HuH-7.5 (cell line): Measurements from ENCODE around the gene RO60.
"Not testable (repeated sequence)": the region's sequence is repeated elsewhere in the genome, so short reads cannot be mapped to it uniquely, and the experiment has no call there.

ENCODE experiments used
- DNase-seq: peaks from one replicate; pipeline ENCODE4 v3.0.0; 2011; ENCODE audit warnings: low spot score

Gene RO60

DNA sequence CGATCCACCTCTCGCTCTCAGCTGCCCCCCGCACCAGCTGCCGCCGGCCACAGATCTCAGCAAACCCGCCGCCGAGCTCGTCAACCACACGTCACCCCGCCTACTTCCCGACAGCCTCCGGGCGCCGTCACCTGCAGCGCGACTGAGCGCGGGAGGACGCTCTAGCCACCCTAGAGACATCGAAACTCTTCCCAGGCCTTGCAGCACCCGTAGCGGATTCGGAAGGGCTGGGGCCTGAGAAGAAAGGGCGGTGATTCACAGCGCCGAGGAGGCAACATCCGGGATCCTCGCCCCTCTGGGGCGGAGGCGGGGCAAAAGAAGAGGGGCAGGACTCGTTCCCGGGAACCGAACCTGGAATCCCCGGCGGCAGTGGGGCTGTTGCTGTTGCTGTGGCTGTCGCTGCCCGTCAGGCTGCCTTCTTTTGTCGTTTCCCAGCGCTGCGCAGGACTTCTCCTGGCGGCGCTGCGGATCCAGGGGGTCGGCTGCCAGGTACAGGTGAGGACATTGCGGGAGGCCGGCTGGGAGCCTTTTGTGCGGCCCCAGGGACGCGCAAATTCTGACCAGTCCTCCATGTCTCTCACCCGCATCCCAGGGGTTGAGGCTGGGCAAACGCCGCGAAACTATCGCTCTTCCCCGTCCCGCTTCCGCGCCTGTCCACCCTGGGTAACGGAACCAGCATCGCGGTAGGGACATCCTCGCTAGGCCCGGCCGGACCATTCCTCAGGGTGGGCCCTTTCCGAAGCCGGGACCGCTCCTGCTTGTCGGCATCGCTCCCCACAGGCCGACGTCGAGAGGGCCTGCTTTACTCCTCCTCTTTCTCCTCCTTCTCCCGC, at the start of gene RO60, which contains the start of gene UCHL5:
RO60 (plus strand) TSS at position 331 of the 833 bp plus-strand sequence. CDS start 9,443 bp downstream, outside the sequence.
UCHL5 (minus strand) TSS at position 79 of the 833 bp plus-strand sequence. CDS start 100 bp downstream, outside the sequence.
- DNase-seq, result peak; percentile 71

DNA sequence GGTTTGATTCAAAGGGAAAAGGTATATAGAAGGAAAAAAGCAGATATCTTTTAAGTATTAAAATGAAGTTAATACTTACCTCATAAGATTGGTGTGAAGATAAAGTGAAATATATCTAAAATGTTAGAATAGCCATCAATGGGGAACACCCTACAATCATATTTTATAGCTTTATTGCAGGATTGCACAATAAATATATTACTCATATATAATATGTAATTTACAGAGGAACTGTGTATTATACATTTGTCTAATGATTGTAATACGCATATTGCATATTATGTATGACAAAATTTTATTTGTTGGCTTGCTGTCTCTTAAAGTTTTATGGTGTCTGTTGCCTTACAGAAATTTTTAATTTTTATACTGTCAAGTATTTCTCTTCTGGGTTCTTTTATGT, 48.0 kb upstream of the RO60 start:
- no peak for DNase-seq

DNA sequence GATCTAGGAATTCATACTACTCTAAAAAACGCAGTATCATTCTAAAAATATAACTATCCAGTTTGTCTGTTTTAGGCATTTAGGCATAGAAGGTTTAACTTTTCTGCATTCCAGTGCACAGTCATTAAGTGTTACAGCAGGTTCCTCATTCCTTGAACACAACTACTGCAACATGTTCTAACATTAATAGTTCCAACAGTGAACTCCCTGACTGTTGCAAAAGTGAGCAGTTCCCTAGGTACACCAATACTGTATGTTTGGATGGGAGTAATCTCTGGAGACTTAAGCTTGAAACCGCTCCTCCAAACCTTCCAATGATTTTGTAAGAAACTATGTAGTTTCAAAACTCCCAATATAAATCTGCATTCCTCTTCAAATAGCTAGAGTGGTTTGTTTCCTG, 46.4 kb upstream of the RO60 start:
- no peak for DNase-seq

DNA sequence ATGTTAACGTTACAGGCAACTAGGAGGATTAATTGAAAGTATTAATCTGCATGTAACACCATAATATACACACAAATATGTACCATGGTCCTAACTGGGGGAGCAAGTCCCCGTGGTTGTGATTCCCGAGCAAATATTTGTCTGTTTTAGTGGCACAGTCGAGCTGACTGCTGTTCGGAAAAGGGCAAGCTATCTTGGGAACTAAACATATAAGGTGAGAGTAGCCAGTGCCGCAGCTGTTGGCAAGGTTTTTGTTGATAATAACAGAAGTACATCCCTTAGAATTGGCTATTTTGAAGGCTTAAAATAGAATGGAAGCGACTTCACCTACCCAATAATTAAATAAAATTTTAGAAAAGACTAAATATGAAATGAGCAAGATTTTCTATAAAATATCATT, 45.7 kb upstream of the RO60 start:
- no peak for DNase-seq

DNA sequence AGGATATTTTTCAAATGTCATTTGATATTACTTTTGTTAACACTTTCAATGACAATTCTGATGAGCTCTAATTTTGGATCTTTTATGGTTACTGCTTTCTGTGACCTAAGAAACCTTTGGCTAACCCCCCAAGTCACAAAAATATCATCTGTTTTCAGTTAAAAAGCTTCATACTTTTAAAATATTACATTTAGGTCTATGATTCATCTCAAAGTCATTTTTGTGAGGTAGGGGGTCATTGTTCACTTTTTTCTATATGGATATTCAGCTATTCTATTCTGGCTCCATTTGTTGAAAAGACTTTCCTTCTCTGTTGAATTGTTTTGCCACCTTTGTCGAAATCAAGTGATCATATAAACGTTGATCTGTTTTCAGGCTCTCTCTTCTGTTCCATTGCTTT, 45.0 kb upstream of the RO60 start:
- no peak for DNase-seq

DNA sequence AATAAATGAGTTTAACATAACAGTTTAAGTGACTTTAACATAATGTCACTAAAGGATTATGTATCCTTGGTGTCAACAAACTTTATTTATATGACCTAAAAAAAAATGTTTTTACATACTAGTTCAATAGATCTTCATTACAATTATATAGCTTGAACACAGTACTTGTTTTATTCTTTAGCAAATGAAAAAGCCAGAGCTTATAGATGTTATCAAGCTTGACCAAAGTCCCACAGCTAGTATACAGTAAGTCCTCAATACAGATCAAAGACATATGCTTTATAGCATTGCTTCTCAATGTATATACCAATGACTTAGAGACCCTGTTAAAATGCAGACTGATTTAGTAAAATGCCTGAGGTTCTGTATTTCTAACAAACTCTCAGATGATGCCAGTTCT, 42.6 kb upstream of the RO60 start:
- no peak for DNase-seq

DNA sequence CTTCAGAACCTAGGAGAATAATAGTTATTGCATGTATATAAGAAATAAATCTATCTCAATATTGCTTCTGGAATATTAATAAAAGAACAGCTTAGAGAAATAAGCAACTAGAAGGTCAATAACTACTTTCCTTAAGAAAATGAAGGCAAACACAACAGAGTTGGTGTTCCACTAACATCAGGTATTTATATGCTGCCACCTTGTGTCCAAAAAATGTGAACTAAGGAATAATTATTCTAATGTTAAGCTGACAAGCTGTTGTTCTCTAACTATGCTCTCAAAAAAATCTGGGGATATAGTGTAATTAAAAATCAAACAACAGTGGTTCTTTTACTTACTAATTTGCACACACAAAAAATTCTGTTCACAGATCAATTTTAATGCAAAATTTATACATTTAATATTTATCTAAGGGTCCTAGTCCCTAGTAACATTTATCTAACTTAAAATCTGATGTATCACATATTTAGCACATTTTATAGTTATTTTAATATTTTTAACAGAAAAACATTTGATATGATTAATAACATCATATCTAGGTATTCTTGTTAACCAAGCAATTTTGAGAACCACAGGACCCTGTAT, 39.9 kb upstream of the RO60 start:
- DNase-seq, result no peak

DNA sequence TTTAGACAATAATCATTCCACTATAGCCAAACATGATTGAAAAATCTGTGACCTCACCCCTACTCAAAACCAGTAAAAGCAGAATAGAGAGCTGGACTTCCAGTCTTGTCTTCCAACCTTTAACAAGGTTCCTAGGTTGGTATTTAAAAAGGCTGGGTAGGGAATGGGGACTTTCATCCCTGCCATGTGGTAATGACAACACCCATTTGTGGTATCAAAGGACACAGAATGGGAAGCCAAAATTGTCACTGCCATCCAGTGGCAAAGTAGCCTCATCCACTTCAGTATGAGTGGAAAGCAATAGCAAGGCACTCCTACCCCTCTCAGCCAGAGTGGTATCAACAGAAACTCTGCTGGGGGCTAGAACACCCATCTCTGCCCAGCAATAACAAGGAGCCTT, 34.2 kb upstream of the RO60 start:
- DNase-seq, result no peak

DNA sequence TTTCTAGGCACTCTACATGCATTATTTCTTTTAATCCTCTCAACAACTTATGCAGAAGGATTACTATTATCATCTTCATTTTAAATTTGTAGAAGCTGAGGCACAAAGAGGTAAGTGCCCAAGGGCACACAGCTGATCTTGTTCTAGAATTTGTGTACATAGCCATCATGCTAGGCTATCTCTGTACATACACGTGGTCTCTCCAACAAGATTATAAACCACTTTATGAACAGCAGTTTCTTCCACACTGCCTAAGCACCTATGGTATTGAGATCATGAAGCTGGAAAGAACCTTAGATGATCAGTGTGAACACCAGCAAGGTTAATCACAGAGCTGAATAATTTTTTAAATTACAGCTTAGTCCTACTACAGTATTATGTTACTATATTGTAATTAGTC, 29.1 kb upstream of the RO60 start:
- no peak for DNase-seq

DNA sequence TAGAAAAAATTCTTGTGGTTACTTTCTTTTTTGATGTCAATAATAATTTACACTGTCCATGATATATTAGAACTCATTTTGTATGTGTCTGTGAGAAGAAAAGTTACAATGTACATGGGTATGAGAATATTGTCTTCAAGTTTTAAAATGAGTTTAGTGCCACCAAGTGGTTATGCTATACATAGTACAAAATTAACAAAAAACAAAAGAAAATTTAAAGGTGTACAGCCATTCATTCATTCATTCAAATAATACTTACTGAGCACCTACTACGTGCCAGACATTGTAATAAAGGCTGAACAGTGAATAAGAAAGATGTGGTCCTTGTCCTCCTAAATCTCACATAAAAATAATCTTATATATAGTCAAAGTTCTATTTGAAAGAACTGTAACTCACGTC, 28.0 kb upstream of the RO60 start:
- no peak for DNase-seq

DNA sequence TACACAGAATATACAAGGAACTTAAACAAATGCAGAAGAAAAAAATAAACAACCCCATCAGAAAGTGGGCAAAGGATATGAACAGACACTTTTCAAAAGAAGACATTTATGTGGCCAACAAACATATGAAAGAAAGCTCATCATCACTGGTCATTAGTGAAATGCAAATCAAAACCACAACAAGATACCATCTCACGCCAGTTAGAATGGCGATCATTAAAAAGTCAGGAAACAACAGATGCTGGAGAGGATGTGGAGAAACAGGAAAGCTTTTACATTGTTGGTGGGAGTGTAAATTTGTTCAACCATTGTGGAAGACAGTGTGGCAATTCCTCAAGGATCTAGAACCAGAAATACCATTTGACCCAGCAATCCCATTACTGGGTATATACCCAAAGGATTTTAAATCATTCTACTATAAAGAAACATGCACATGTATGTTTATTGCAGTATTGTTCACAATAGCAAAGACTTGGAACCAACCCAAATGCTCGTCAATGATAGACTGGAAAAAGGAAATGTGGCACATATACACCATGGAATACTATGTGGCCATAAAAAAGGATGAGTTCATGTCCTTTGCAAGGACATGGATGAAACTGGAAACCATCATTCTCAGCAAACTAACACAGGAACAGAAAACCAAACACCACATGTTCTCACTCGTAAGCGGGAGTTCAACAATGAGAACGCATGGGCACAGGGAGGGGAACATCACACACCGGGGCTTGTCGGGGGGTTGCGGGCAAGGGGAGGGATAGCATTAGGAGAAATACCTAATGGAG, 26.6 kb upstream of the RO60 start:
- DNase-seq, result not testable (repeated sequence)

DNA sequence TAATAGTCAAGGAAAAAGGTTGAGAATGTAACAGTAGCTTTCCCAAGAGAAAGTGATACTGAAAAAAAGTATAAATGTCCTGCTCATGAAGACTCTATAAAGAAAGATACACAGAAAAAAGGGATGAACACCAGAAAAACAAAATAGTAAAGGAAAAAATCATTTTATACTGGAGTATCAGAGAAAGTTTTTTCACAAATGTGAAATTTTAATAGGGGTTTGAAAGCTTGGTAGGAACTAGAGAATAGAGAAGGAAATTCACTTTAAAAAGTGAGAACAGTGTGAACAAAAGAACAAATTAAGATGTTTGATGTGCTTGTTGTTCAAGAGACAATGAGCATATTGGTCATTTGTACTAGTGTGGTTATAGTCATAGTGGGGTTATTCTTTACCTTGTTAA, 25.8 kb upstream of the RO60 start:
- DNase-seq, result no peak

DNA sequence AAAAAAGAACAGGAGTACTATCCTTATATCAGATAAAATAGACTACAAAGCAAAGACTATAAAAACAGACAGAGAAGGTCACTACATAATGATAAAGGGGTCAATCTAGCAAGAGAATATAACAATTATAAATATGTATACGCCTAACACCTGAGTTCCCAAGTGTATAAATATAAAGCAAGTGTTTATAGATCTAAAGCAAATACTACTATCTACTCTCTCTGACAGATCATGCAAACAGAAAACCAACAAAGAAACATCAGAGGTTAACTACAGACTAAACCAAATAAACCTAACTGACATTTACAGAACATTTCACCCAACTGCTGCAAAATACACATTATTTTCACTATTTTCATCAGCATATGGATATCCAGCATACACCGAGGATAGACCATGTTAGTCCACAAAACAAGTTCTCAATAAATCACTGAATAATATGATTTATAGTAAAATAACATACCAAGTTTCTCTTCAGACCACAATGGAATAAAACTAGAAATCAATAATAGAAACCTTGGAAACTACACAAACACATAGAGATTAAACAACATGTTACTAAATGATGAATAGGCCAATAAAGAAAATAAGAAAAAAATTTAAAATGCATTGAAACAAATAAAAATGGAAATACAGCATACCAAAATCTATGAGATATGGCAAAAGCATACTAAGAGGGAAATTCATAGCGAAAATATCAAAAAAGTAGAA, 22.9 kb upstream of the RO60 start:
- DNase-seq, result no peak

DNA sequence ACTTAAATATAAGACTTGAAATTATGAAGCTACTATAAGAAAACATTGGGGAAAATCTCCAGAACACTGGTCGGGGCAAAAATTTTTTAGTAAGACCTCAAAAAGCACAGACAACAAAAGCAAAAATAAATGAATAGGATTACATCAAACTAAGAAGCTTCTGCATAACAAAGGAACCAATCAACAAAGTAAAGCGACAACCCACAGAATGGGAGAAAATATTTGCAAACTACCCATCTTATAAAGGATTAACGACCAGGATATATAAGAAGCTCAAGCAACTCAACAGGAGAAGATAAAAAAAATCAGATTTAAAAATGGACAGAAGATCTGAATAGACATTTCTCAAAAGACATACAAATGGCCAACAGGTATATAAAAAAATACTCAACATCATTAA, 19.4 kb upstream of the RO60 start:
- DNase-seq, result no peak

DNA sequence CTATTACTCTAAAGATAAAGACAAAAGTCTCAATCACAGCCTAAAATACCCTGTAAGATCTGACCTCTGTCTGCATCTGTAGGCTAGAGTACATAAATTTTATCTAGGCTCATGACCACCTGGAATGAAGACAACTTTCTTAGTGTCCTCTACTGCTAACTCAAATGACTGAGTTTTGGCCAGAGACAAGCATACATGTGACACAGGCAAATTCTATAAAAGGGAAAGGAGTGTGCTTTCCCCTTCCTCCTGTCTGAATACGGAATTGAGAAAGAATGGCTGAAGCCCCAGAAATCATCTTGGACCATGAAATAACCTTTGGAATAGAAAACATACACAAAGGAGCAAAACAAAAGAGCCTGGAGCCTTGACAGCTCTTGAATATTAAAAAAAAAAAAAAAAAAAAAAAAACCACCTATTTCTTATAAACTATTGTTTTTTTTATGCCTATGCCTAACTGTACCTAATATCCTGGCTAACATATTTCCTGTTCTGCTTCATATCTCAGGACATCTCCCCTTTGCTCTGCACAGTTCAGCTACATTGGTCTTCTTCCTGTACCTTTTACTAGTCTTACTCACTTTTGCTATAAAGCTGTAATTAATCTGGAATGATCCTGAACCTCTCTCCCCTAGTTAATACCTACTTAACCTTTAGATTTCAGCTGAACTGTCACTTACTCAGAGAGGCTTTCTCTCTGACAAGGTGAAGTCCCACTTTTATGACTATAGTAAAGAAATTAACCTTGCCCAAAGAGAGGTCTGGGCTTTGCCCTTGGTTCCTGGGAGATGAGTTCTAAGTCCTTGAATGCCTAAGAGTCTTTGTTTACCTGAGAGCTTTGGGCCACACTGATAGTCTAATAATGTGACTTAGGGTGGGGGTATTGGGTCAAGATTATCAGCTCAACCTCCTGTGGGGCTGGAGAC, 16.4 kb upstream of the RO60 start:
- DNase-seq, result no peak

DNA sequence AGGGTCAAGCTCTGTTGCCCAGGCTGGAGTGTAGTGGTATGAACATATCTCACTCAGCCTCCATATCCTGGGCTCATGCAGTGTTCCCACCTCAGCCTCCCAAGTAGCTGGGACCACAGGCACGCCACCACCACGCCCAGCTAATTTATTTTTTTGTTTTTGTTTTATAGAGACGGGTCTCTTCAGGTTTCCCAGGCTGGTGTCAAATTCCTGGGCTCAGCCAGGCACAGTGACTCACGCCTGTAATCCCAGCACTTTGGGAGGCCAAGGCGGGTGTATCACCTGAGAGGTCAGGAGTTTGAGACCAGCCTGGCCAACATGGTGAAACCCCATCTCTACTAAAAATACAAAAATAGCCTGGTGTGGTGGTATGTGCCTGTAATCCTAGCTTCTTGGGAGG, 10.5 kb upstream of the RO60 start:
- DNase-seq, result not testable (repeated sequence)

DNA sequence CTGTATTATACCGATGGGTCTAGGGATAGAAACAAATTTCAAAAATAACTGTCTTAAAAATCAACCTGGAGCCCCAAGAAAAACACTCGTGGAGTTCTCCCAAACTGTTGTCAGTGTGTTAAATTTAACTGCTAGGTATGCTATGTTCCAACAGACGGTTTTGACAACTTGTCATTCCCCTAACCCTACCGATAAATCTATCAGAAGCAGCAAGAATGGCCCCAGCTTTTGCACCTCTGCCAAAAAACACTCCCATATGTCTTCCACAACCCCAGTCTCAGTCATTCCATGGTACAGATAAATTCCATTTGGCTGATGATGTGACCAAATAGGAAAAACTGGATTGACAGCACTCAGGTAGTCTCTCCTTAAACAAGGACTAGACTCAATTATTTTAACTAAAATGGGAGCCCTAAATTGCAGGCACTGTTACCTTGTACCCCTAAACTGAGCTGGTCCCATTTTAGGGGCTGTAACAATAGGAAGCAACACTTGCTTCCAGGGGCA, 5.2 kb upstream of the RO60 start:
- no peak for DNase-seq

DNA sequence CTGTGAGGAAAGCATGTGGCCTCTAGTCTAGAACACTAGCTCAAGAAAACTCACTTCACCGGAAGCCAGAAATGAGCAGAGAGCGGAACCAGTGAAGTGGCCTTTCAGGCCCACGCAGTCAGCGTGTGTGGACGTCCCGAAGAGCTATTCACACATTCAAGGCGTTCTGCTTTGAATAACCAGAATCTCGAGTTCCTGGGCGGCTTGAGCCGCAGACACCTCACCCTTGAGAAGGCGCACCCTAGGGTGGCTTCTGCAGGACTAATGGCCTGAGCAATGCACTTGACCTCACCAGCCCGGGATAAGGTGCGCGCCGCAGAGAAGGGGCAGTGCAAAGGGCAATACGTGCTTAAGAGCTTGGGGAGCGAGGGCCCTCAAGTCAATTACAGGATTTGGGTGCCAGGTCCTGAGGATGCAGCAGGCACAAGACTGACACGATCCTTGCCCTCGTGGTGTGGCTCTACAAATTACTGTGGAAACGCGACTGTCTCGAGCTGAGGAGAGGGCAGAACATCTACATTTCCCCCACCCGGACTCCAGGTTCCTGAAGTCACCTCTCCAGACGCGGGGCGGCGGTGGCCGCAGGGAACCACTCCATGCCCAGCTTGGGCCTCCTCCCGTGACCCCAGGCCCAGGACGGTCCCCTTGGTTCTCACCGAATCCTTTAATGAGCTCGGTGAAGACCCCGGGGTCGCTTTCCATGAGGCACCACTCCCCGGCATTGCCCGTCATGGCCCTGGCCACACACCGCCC, 707 bp upstream of the RO60 start:
- DNase-seq, result no peak

DNA sequence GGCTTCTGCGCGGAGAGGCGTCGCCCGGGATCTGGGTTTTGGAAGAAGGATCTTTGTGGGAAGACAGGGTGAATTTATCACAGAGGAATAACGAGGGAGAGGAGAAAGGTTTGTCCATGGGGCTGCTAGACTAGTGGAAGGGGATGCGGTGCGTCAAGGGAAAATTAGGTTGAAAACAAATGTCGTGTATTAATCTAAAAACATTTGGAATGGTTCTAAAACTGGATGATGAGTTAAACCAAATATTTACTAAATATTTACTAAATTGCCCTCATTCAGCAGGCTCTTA, 647 bp downstream of the RO60 start:
- peak; percentile 36 for DNase-seq

DNA sequence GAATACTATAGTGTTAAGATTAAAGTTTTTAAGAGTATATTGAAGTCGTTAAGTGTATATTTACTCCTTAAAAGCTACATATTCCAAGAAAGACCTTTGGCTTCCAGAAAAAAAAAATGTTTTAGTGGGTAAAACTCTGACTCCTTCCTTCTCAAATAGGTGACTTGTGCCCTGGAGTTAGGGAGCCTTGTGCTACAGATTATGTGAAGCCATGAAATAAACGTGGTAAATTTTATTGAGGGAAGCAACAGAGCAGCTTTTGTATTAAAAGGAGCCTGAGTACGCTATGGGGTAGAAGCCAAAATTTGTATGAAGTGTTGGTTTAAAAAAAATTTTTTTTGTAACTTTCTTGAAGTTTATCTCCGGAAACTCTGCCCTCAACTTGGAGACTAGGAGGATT, 994 bp downstream of the RO60 start:
- DNase-seq, result no peak
